PFSK-1 (cell line): ENCODE measurements around the gene UBE3B.

Source experiments
- FOXP2 ChIP-seq: optimal IDR thresholded peaks from 2 replicates; pipeline ENCODE3; 2011; ENCODE audit warnings: borderline replicate concordance, control low read depth, inconsistent platforms; ENCODE audit not compliant: insufficient read depth; ENCODE audit errors: extremely low read length, extremely low read depth
- POLR2AphosphoS5 ChIP-seq: IDR thresholded peaks from 2 replicates; pipeline ENCODE4 v1.6.1; 2012; ENCODE audit warnings: low read depth, mild to moderate bottlenecking, control low read depth, low read length, moderate library complexity
- REST ChIP-seq, 2 experiments: IDR thresholded peaks; 2 replicates each; pipeline versions ENCODE4 v1.6.1 to v1.8.0; 2011 to 2012; ENCODE audit warnings: low read depth in 2 of 2, low read length in 2 of 2, control low read depth in 1 of 2, inconsistent platforms in 1 of 2, mild to moderate bottlenecking in 1 of 2, moderate library complexity in 1 of 2; ENCODE audit not compliant: insufficient read depth in 1 of 2
- SIN3A ChIP-seq: IDR thresholded peaks from 2 replicates; pipeline ENCODE4 v1.6.1; 2012; ENCODE audit warnings: mild to moderate bottlenecking, low read length, moderate library complexity, borderline replicate concordance; ENCODE audit not compliant: insufficient read depth
- TAF1 ChIP-seq: IDR thresholded peaks from 2 replicates; pipeline ENCODE4 v1.6.1; 2012; ENCODE audit warnings: low read length, control low read depth, borderline replicate concordance; ENCODE audit not compliant: insufficient read depth

UBE3B gene

GRCh38 chr12:109525279-109525585 is 47.8 kb downstream of the UBE3B start:
- no peak for TF ChIP-seq SIN3A
- TF ChIP-seq FOXP2 = no peak
- TF ChIP-seq REST (IDR thresholded peaks at IDR 0.05; ENCODE audit: insufficient read depth in 1 of 2, low read depth in 2 of 2, low read length in 2 of 2) = no peak
- no peak for TF ChIP-seq POLR2AphosphoS5
- no peak for TF ChIP-seq TAF1

GRCh38 chr12:109527489-109528123 is 50.2 kb downstream of the UBE3B start:
- TF ChIP-seq TAF1 = no peak
- no peak for TF ChIP-seq POLR2AphosphoS5
- no peak for TF ChIP-seq REST (IDR thresholded peaks at IDR 0.05; ENCODE audit: insufficient read depth in 1 of 2, low read depth in 2 of 2, low read length in 2 of 2)
- TF ChIP-seq FOXP2 = no peak

GRCh38 chr12:109529691-109530640 is 52.5 kb downstream of the UBE3B start:
- TF ChIP-seq FOXP2 (no peak), REST (IDR thresholded peaks at IDR 0.05; ENCODE audit: insufficient read depth in 1 of 2, low read depth in 2 of 2, low read length in 2 of 2) (no peak), SIN3A (no peak), POLR2AphosphoS5 (no peak), TAF1 (no peak)

GRCh38 chr12:109531411-109531810 is 54.0 kb downstream of the UBE3B start:
- no peak for TF ChIP-seq SIN3A
- no peak for TF ChIP-seq REST (IDR thresholded peaks at IDR 0.05; ENCODE audit: insufficient read depth in 1 of 2, low read depth in 2 of 2, low read length in 2 of 2)
- no peak for TF ChIP-seq POLR2AphosphoS5
- no peak for TF ChIP-seq TAF1
- TF ChIP-seq FOXP2 = no peak
